ENCODE data around the gene GRK4. TPM values are rescaled to one million over a fixed set of nuclear protein-coding genes. Genes with fewer than 3 reads are reported as not detected.
"Not testable (repeated sequence)": the region's sequence is repeated elsewhere in the genome, so short reads cannot be mapped to it uniquely, and the experiment has no call there.

GRK4 gene
- polyA plus RNA-seq, 1 donor from 2014 or later, result 0.99 TPM

- Mint-ChIP-seq H3K4me3 (peak overlapping the region; percentile 83 to 97 (median 94)), H3K4me1 (peaks cover 38 to 41% (median 40%) of the 10 kb centered on the region in 3 donors), H3K36me3 (peaks cover 2% of the 10 kb centered on the region)
These were observed 28.3 kb upstream of the GRK4 start for GRCh38 chr4:2934813-2935761.

GRCh38 chr4:2935762-2936743 lies 27.3 kb upstream of the GRK4 start:
- Mint-ChIP-seq H3K9me3 (no peaks in the 10 kb centered on the region), H3K4me3 (peak overlapping the region; percentile 83 to 97 (median 94)), H3K4me1 (peaks cover 38 to 41% (median 40%) of the 10 kb centered on the region in 3 donors), H3K27me3 (no peaks in the 10 kb centered on the region), H3K27ac (peak overlapping the region; percentile 83 to 94 (median 94)), H3K36me3 (peaks cover 2% of the 10 kb centered on the region)

More at GRCh38 chr4:2934813-2935761, 28.3 kb upstream of the GRK4 start:
- no peaks in the 10 kb centered on the region for H3K27me3 Mint-ChIP-seq
- H3K9me3 Mint-ChIP-seq, result no peaks in the 10 kb centered on the region
- H3K27ac Mint-ChIP-seq, result peak overlapping the region; percentile 83 to 94 (median 94)

GRCh38 chr4:2936773-2937145 lies 26.6 kb upstream of the GRK4 start:
- Mint-ChIP-seq H3K36me3 (peaks cover 2% of the 10 kb centered on the region), H3K27me3 (no peaks in the 10 kb centered on the region), H3K4me1 (peaks cover 35 to 37% (median 36%) of the 10 kb centered on the region in 3 donors), H3K27ac (peak overlapping the region; percentile 83 to 94 (median 94)), H3K9me3 (no peaks in the 10 kb centered on the region), H3K4me3 (peak overlapping the region; percentile 67 to 97 (median 88))

GRCh38 chr4:2937146-2937857 lies 26.1 kb upstream of the GRK4 start:
- Mint-ChIP-seq H3K4me1 (peaks cover 29 to 32% (median 31%) of the 10 kb centered on the region in 3 donors), H3K36me3 (peaks cover 2% of the 10 kb centered on the region), H3K9me3 (no peaks in the 10 kb centered on the region), H3K27me3 (no peaks in the 10 kb centered on the region), H3K4me3 (peak overlapping the region; percentile 67 to 97 (median 88)), H3K27ac (peak overlapping the region; percentile 83 to 94 (median 94))

GRCh38 chr4:2937986-2938385 lies 25.4 kb upstream of the GRK4 start:
- H3K9me3 Mint-ChIP-seq, result no peaks in the 10 kb centered on the region
- no peaks in the 10 kb centered on the region for H3K27me3 Mint-ChIP-seq
- peak overlapping the region in 3 of 4 donors; percentile 20 to 60 (median 46) for H3K4me3 Mint-ChIP-seq
- H3K4me1 Mint-ChIP-seq, result peaks cover 25 to 30% (median 28%) of the 10 kb centered on the region in 3 donors
- peak overlapping the region in 2 of 3 donors; percentile 35 to 94 for H3K27ac Mint-ChIP-seq
- H3K36me3 Mint-ChIP-seq, result peaks cover 2% of the 10 kb centered on the region

GRCh38 chr4:2938411-2938810 lies 25.0 kb upstream of the GRK4 start:
- H3K36me3 Mint-ChIP-seq, H3K27me3 Mint-ChIP-seq, H3K9me3 Mint-ChIP-seq: not testable (repeated sequence)
- peaks cover 22 to 26% (median 24%) of the 10 kb centered on the region in 3 donors for H3K4me1 Mint-ChIP-seq
- peak overlapping the region in 2 of 3 donors; percentile 35 to 94 for H3K27ac Mint-ChIP-seq
- peak overlapping the region in 2 of 4 donors; percentile 29 to 46 for H3K4me3 Mint-ChIP-seq

GRCh38 chr4:2938906-2939305 lies 24.5 kb upstream of the GRK4 start:
- Mint-ChIP-seq H3K36me3 (no peaks in the 10 kb centered on the region), H3K4me3 (peak overlapping the region in 3 of 4 donors; percentile 29 to 60 (median 34)), H3K27ac (peak overlapping the region in 1 of 3 donors; percentile 87), H3K27me3 (no peaks in the 10 kb centered on the region), H3K4me1 (peaks cover 22 to 26% (median 23%) of the 10 kb centered on the region in 3 donors), H3K9me3 (no peaks in the 10 kb centered on the region)

- H3K4me3 Mint-ChIP-seq, result peak overlapping the region in 2 of 4 donors; percentile 29 to 34
- H3K27me3 Mint-ChIP-seq, result no peaks in the 10 kb centered on the region
- H3K27ac Mint-ChIP-seq, result peak overlapping the region in 2 of 3 donors; percentile 39 to 87
- H3K4me1 Mint-ChIP-seq, result peaks cover 22 to 26% (median 23%) of the 10 kb centered on the region in 3 donors
- H3K9me3 Mint-ChIP-seq, result no peaks in the 10 kb centered on the region
- H3K36me3 Mint-ChIP-seq, result no peaks in the 10 kb centered on the region
These were observed 23.8 kb upstream of the GRK4 start for GRCh38 chr4:2939383-2940243.

GRCh38 chr4:2940267-2941137 lies 22.9 kb upstream of the GRK4 start:
- H3K4me1 Mint-ChIP-seq, result peaks cover 21 to 24% (median 21%) of the 10 kb centered on the region in 3 donors
- H3K9me3 Mint-ChIP-seq, result no peaks in the 10 kb centered on the region
- H3K27me3 Mint-ChIP-seq, result no peaks in the 10 kb centered on the region
- no peak overlapping the region for H3K4me3 Mint-ChIP-seq
- peak overlapping the region in 1 of 3 donors; percentile 39 for H3K27ac Mint-ChIP-seq
- H3K36me3 Mint-ChIP-seq, result no peaks in the 10 kb centered on the region

- Mint-ChIP-seq H3K4me3 (no peak overlapping the region), H3K4me1 (peaks cover 12 to 15% (median 15%) of the 10 kb centered on the region in 3 donors), H3K36me3 (peaks cover 2% of the 10 kb centered on the region), H3K27me3 (no peaks in the 10 kb centered on the region), H3K27ac (peak overlapping the region in 2 of 3 donors; percentile 39 to 46), H3K9me3 (no peaks in the 10 kb centered on the region)
These were observed 22.0 kb upstream of the GRK4 start for GRCh38 chr4:2941138-2942036.

GRCh38 chr4:2942037-2942531 lies 21.3 kb upstream of the GRK4 start:
- no peaks in the 10 kb centered on the region for H3K27me3 Mint-ChIP-seq
- peaks cover 5 to 8% (median 8%) of the 10 kb centered on the region in 3 donors for H3K4me1 Mint-ChIP-seq
- peak overlapping the region in 1 of 4 donors; percentile 58 for H3K4me3 Mint-ChIP-seq
- peaks cover 2% of the 10 kb centered on the region for H3K36me3 Mint-ChIP-seq
- H3K27ac Mint-ChIP-seq, result peak overlapping the region in 1 of 3 donors; percentile 16
- H3K9me3 Mint-ChIP-seq, result no peaks in the 10 kb centered on the region

Data from IgD-negative memory B cell (primary cell).